Left ventricle myocardium superior (tissue), 1 donor: ENCODE measurements around the gene INVS. TPM values are rescaled to one million over a fixed set of nuclear protein-coding genes. Genes with fewer than 3 reads are reported as not detected.
"Not testable (repeated sequence)": the region's sequence is repeated elsewhere in the genome, so short reads cannot be mapped to it uniquely, and the experiment has no call there.

Experiments
- ATAC-seq: fragments of 200-7000 bp; cut with Tn5 transposase; one replicate; pipeline ENCODE4 v1.9.1; 2020; ENCODE audit warnings: mild to moderate bottlenecking, moderate library complexity
- DNase-seq: peaks from one replicate; pipeline ENCODE4 v3.0.0-alpha.2; 2020
- intact Hi-C: fragments of 100-400 bp; cut with micrococcal nuclease; formaldehyde crosslinking; loops from one replicate; pipeline ENCODE4 v1.11.0; 2022
- total RNA-seq: library from RNA; stranded (reverse); fragmentation: NEBNext Ultra II Directional; extraction: Animal tissue kit (Norgen Biotek cat#: 25700); gene quantifications from one replicate; pipeline ENCODE4 v1.2.1, GENCODE V29; 2021
- donor health status: DM: no; HTN: yes; CAD: no; lungs with severe emphysema.

Gene INVS
- total RNA-seq, 1 donor from 2014 or later = 6.1 TPM

- no peak for DNase-seq
- intact Hi-C loops = no loop called here
Observed at GRCh38 chr9:100082782-100083181, 16.3 kb upstream of the INVS start.

GRCh38 chr9:100083448-100084127 is 15.5 kb upstream of the INVS start:
- intact Hi-C loops = no loop called here
- ATAC-seq (no peak), DNase-seq (no peak)

More at GRCh38 chr9:100082782-100083181, 16.3 kb upstream of the INVS start:
- ATAC-seq = no peak

GRCh38 chr9:100084128-100084453 is 15.0 kb upstream of the INVS start:
- intact Hi-C loops = no loop called here
- DNase-seq = no peak
- ATAC-seq = no peak

- ATAC-seq (no peak), DNase-seq (no peak)
- intact Hi-C loops = no loop called here
Observed at GRCh38 chr9:100084734-100085133, 14.3 kb upstream of the INVS start.

- ATAC-seq = no peak
- intact Hi-C loops = no loop called here
Observed at GRCh38 chr9:100086097-100086635, 12.9 kb upstream of the INVS start.

GRCh38 chr9:100087218-100087617 is 11.8 kb upstream of the INVS start:
- ATAC-seq (no peak), DNase-seq (no peak)
- intact Hi-C loops = no loop called here

More at GRCh38 chr9:100086097-100086635, 12.9 kb upstream of the INVS start:
- DNase-seq = no peak

- intact Hi-C loops = no loop called here
- ATAC-seq = no peak
- no peak for DNase-seq
Observed at GRCh38 chr9:100088202-100088601, 10.8 kb upstream of the INVS start.

- DNase-seq (no peak), ATAC-seq (no peak)
- intact Hi-C loops = no loop called here
Observed at GRCh38 chr9:100090880-100091279, 8.2 kb upstream of the INVS start.

GRCh38 chr9:100091650-100092049 is 7.4 kb upstream of the INVS start:
- DNase-seq (no peak), ATAC-seq (no peak)
- intact Hi-C loops = no loop called here

- intact Hi-C loops = no loop called here
- no peak for DNase-seq
- no peak for ATAC-seq
Observed at GRCh38 chr9:100092066-100092465, 7.0 kb upstream of the INVS start.

- ATAC-seq, intact Hi-C loops, DNase-seq: not testable (repeated sequence)
Observed at GRCh38 chr9:100094411-100094810, 4.6 kb upstream of the INVS start.

- ATAC-seq (no peak), DNase-seq (no peak)
- intact Hi-C loops = no loop called here
Observed at GRCh38 chr9:100096378-100096916, 2.6 kb upstream of the INVS start.

- intact Hi-C loops = no loop called here
- DNase-seq (peak; percentile 54), ATAC-seq (peak; percentile 35)
Observed at GRCh38 chr9:100098046-100098886, 777 bp upstream of the INVS start.

- ATAC-seq (peak; percentile 15), DNase-seq (peak; percentile 38)
- intact Hi-C loops = no loop called here
Observed at GRCh38 chr9:100099722-100100042, 639 bp downstream of the INVS start.

GRCh38 chr9:100100146-100100667 is 1.2 kb downstream of the INVS start:
- DNase-seq (no peak), ATAC-seq (no peak)
- intact Hi-C loops = no loop called here

GRCh38 chr9:100101608-100102007 is 2.6 kb downstream of the INVS start:
- intact Hi-C loops = no loop called here
- DNase-seq = no peak
- no peak for ATAC-seq

GRCh38 chr9:100104314-100104713 is 5.3 kb downstream of the INVS start:
- intact Hi-C loops = no loop called here
- DNase-seq = no peak
- no peak for ATAC-seq

- intact Hi-C loops = no loop called here
- ATAC-seq (no peak), DNase-seq (no peak)
Observed at GRCh38 chr9:100105861-100106260, 6.8 kb downstream of the INVS start.

- intact Hi-C loops = no loop called here
- DNase-seq (no peak), ATAC-seq (no peak)
Observed at GRCh38 chr9:100106616-100107015, 7.6 kb downstream of the INVS start.

- intact Hi-C loops = no loop called here
- no peak for DNase-seq
- no peak for ATAC-seq
Observed at GRCh38 chr9:100108559-100108958, 9.5 kb downstream of the INVS start.
